Coronary artery (tissue), 2 donors: ENCODE results near the gene ZNF787.
"Not testable (repeated sequence)": the region's sequence is repeated elsewhere in the genome, so short reads cannot be mapped to it uniquely, and the experiment has no call there.

Experiments
- DNase-seq: peaks from one replicate; pipeline ENCODE4 v3.0.0-alpha.2; 2017; ENCODE audit warnings: low spot score
- H3K27ac ChIP-seq, 2 donors: fragments of 200-600 bp; sonication (generic); one replicate each; pipeline ENCODE4 v1.5.1; 2016 to 2019
- H3K4me3 ChIP-seq: fragments of 200-600 bp; sonication (generic); 2 replicates; pipeline ENCODE4 v1.5.1; 2016; ENCODE audit warnings: mild to moderate bottlenecking, moderate library complexity
- CTCF ChIP-seq: fragments of 200-600 bp; sonication (generic); IDR thresholded peaks from one replicate; pipeline ENCODE4 v1.5.1; 2019; ENCODE audit warnings: antibody characterized with exemption

The ZNF787 gene

GRCh38 chr19:56109226-56109625, 11.9 kb downstream of the ZNF787 start:
- H3K4me3 ChIP-seq = peak overlapping the region; percentile 32
- TF ChIP-seq CTCF = no peak
- no peak overlapping the region for H3K27ac ChIP-seq
- DNase-seq = no peak

GRCh38 chr19:56108447-56109195, 12.5 kb downstream of the ZNF787 start:
- DNase-seq = no peak
- peak overlapping the region; percentile 32 for H3K4me3 ChIP-seq
- TF ChIP-seq CTCF = no peak
- peak overlapping the region in 1 of 2 donors; percentile 9 for H3K27ac ChIP-seq

- no peak for DNase-seq
- H3K27ac ChIP-seq = peak overlapping the region in 1 of 2 donors; percentile 9
- TF ChIP-seq CTCF = no peak
These were observed 13.3 kb downstream of the ZNF787 start for GRCh38 chr19:56107626-56108351.

GRCh38 chr19:56106993-56107392, 14.1 kb downstream of the ZNF787 start:
- DNase-seq = no peak
- Histone ChIP-seq H3K27ac (peak overlapping the region in 1 of 2 donors; percentile 11), H3K4me3 (no peak overlapping the region)
- no peak for TF ChIP-seq CTCF

More at GRCh38 chr19:56107626-56108351, 13.3 kb downstream of the ZNF787 start:
- H3K4me3 ChIP-seq = peak overlapping the region; percentile 32

- DNase-seq = no peak
- no peak for TF ChIP-seq CTCF
- peak overlapping the region in 1 of 2 donors; percentile 11 for H3K27ac ChIP-seq
- no peak overlapping the region for H3K4me3 ChIP-seq
These were observed 14.7 kb downstream of the ZNF787 start for GRCh38 chr19:56106397-56106849.

GRCh38 chr19:56105831-56106396, 15.2 kb downstream of the ZNF787 start:
- Histone ChIP-seq H3K4me3 (peak overlapping the region; percentile 47), H3K27ac (peak overlapping the region; percentile 57 to 74)
- DNase-seq = not testable (repeated sequence)

- peak overlapping the region; percentile 57 to 74 for H3K27ac ChIP-seq
- peak; percentile 48 for TF ChIP-seq CTCF
- DNase-seq = peak; percentile 85
- peak overlapping the region; percentile 47 for H3K4me3 ChIP-seq
These were observed 15.9 kb downstream of the ZNF787 start for GRCh38 chr19:56105090-56105701.
